ENCODE results near the gene HLTF.

GRCh38 chr3:149016242-149016641, 70.1 kb downstream of the HLTF start:
- no peak for TF ChIP-seq CTCF (IDR thresholded peaks at IDR 0.05 in 8 of 11, conservative IDR thresholded peaks at IDR 0.05 in 3 of 11)
- no peak for TF ChIP-seq POLR2A (IDR thresholded peaks at IDR 0.05)
